Stimulated activated CD4-positive, alpha-beta T cell treated with anti-CD3 and anti-CD28 coated beads, Interleukin-1b, Interleukin-23, amount 100 ng/mL, for 1 hour (primary cell): ENCODE results near the gene CDC42SE2.
"Not testable (repeated sequence)": the region's sequence is repeated elsewhere in the genome, so short reads cannot be mapped to it uniquely, and the experiment has no call there.

ENCODE experiments used
- DNase-seq, 2 donors: peaks; one replicate each; pipeline ENCODE4 v3.0.0-alpha.2; 2020; ENCODE audit warnings: low read depth in 2 of 2

The CDC42SE2 gene

DNA sequence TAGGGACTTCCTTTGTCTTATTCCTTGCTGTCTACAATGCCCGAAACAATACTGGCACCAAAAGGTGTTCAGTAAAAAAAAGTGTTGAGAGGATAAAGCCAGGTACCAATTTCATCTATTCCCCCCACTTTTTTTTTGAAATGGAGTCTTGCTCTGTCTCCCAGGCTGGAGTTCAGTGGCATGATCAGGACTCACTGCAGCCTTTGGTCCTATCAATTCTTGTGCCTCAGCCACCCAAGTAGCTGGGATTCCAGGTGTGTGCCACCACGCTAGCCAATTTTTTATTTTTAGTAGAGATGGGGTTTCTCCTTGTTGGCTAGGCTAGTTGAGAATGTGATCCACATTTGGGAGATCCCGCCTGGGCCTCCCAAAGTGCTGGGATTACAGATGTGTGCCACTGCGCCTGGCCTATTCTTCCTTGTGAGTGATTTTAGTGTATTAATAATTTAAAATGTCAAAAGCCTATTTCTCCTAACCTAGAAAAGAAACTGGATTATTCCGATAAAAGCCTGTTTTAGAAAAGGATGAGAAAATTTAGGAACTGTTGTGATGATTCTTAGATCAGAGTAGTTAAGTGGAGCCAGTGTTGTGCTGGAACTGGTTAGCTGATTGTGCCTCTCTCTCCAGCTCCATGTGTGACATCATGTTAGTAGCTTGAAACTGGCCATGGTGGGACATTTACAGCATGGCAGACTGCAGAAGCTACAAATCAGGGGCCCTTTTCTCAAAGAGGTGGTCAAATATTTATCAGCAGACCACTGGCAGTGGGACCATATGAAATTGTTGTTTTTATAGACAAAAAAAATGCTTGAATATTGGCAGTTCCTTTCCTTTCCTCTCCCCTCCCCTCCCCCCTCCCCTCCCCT is 14.3 kb downstream of the CDC42SE2 start:
- no peak for DNase-seq

DNA sequence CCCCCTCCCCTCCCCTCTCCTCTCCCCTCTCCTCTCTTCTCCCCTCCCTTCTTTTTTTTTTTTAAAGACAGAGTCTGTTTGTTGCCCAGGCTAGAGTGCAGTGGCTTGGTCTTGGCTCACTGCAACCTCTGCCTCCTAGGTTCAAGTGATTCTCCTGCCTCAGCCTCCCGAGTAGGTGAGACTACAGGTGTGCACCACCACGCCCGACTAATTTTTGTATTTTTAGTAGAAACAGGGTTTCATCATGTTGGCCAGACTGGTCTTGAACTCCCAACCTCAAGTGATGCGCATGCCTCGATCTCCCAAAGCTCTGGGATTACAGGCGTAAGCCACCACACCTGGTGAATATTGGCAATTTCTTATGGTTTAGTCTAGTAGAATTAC is 14.9 kb downstream of the CDC42SE2 start:
- not testable (repeated sequence) for DNase-seq

DNA sequence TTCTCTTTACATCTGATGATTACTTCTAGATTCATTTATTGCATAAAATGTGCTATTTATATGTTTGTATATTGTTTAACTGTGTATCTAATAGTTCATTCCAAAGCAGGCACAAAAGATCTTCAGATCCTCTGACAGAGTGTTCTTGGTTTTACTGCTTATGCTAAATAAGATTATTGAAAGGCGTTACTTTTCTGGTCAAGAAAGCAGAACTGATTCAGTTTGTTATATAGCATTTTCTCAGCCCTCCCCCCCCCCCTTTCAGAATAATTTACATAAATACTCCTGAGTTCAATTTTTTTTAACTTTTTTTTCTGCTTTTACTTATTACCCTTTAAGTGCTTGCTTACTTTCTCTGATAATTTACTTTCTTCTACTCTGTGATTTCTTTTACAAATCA is 15.4 kb downstream of the CDC42SE2 start:
- DNase-seq: no peak

DNA sequence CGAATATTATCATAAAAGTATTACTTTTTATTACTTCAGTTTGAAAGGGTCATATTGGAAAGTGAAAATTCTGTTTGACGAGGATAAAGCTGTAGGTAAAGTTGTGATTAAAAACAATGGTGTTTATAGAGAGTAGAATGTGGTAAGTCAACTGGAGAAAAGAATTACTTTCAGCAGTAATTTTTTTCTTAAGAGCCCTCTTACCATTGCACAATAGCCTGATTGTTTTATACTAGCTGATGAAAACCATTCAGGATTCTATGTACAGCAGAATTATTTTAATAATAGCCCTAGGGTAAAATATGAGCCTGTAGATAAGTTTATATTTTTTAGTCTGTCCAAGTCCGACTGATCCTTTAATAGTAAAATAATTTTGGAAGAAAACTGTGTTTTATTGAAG is 16.6 kb downstream of the CDC42SE2 start:
- no peak for DNase-seq

DNA sequence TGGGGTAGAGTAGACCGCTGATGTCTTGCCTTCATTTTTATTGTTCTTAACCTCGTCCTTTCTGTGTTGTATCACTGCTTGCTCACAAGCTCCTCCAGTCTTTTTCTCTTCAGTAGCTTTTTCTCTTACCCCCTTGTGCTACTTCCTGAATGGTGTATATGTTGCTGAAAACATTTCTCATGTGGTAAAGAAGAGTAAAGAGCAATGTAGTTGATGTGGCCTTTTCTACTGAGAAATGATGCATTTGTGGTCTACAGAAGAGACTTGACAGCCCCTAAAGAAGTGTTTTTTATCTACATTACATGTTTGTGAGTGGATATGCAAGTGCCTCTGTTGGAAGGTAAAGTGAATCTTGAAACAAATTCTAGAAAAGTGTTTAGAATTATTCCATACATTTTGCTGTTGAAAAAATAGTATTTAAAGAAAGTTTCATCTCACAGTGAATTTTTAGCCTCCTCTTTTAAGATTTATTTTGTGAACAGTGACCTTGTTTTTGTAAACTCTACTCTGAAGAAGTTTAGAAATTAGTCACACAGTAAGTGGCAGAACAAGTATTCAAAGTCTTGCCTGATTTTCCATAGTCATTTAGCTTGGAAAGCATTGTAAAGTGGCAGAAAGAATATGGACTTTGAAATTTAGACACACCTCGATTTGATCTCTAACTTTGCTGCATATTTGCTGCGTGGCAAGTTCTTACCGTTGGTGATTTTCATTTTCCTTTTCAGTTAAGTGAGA is 17.4 kb downstream of the CDC42SE2 start:
- DNase-seq: no peak

DNA sequence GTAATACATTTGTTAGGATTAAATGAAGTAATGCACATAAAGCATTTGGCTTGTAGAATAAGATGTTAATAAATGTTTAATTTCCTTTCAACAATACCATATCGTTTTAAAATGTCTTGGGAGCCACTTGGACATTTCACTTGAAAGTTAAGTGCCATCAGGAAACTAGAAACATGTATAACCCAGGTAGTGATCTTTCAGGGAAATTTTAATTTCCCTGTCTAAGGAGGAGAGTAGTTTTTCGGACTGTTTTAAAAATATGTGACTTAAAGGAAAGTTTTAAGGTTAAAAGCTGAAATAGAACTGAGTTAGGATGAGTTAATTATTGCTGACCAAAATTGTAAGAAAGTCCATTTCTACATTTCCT is 18.0 kb downstream of the CDC42SE2 start:
- DNase-seq: no peak

DNA sequence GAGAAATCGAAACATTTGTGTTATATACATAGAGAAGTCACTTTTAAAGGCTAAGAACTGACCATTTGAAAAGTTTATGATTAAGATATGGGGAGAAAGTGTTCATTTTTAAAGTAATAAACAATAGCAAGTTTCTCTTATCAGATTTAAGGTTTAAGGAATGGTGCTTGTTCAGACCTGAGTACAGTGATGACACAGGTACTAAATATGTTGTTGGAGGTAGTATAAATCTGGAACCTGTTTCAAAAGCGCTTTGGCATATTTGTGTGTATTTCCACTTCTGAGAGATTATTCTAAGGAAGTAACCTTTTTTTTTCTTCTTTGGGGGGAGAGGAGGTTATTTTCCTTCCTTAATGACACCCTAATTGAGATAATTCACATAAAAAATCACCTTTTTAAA is 18.4 kb downstream of the CDC42SE2 start:
- no peak for DNase-seq

DNA sequence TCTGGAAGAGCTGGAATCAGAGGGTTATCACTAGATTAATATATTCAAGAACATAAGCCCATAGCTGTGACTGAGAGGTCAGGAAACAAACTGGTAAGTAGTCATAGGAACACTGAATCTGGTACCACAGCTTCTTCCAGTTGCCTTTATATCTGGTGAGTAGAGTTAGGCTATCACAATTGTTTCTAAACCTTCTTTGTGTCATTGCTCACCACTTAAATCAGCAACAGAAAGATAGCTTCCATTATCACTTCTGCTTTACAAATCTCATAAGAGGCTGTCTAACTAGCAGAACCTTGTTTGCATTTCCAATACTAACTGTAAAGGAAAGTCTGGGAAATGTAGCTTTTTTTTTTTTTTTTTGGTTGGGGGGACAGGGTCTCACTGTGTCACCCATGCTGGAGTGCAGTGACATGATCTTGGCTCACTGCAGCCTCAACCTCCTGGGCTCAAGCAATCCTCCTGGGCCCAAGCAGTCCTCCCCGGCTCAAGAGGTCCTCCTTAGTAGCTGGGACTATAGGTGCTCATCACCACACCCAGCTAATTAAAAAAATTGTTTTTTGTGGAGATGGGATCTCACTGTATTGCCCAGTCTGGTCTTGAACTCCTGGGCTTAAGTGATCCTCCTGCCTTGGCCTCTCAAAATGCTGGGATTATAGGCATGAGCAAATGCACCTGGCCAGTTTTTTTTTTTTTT is 22.0 kb downstream of the CDC42SE2 start:
- no peak for DNase-seq

DNA sequence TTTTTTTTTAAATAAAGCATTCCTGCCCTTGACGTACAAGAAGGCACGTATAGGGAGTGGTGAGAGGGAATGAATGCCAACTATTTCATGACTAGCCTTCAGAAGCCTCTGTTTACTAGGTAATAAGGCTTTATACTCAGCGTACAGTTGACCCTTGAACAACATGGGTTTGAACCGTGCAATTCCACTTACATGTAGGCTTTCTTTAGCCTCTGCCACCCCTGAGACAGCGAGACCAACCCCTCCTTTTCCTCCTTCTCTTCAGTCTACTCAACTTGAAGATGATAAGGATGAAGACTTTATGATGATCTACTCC is 22.5 kb downstream of the CDC42SE2 start:
- DNase-seq: no peak

DNA sequence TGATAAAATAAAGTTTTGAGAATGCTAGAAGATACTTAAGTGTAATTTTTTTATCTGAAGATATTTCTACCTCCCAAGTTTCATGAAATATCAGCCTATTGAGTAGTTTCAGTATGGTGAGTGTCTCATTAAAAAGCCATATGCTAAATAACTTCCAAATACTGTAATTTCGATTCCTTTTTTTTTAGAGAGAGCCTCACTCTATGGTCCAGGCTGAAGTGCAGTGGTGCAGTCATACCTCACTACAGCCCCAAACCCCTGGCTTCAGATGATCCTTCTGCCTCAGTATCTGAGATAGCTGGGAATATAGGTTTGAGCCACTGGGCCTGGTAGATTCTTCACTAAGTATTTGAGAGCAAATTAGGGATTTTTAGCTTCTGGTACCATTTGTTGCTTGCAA is 24.5 kb downstream of the CDC42SE2 start:
- DNase-seq: no peak

DNA sequence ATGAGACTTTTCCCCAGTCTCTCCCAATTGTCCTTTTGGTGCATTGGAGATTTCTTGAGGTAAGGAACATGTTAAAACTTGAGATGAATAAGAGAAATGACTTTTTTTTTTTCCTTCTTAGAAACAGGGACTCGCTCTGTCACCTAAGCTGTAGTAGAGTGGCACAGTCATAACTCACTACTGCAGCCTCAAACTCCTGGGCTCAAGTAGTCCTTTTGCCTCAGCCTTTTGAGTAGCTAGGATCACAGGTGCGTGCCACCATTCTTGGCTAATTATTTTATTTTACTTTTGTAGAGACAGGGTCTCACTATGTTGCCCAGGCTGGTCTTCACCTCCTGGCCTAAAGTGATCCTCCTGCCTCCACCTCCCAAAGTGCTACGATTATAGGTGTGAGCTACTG is 25.9 kb downstream of the CDC42SE2 start:
- DNase-seq: no peak

DNA sequence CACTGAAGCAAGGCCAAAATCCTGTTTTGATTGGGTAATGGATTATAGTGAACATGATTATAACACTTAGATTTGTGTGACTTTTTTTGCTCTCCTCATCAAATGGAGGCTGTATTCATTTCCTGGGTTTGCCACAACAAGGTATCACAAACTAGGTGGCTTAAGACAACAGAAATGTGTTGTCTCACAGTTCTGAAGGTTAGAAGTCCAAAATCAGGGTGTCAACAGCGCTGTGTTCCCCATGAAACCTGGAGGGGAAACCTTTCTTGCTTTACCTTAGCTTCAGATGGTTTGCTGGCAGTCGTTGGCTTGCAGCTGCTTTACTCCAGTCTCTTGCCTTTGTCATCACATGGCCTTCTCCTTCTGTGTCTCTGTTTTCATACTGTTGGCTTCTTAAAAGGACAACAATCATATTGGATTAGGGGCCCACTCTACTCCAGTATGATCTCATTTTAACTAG is 32.4 kb downstream of the CDC42SE2 start:
- no peak for DNase-seq

DNA sequence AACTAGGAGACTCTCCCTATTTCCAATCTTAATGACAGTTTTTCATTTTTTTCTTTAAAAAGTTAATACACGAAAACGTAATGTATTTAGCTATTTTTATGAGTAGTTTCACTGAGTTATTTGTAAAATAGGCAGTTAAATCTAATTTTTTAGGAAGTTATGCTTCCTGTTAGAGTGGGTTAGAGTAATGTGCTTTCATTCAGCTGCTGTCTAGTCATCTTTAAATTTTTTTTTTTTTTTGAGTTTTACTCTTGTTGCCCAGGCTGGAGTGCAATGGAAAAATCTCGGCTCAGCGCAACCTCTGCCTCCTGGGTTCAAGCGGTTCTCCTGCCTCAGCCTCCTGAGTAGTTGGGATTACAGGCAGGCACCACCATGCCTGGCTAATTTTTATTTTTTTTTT is 34.0 kb downstream of the CDC42SE2 start:
- no peak for DNase-seq

DNA sequence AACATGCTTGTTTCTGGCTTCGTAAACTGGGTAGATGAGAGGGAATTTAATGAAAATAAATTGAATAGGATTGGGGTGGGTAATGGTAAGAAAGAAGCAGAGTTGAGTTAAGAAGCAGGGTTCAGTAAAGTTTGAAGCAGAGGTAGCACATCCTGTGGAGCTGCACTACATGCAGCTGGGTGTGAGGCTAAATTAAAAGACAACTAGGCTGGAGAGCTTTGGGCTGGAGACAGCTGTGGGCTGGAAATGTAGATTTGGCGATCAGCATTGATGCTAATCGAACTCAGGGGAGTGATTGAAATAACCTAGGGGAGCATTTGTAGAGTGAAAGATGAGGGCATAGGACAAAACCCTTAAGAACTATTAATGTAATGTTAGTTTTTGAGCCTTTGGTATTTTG is 35.6 kb downstream of the CDC42SE2 start:
- no peak for DNase-seq

DNA sequence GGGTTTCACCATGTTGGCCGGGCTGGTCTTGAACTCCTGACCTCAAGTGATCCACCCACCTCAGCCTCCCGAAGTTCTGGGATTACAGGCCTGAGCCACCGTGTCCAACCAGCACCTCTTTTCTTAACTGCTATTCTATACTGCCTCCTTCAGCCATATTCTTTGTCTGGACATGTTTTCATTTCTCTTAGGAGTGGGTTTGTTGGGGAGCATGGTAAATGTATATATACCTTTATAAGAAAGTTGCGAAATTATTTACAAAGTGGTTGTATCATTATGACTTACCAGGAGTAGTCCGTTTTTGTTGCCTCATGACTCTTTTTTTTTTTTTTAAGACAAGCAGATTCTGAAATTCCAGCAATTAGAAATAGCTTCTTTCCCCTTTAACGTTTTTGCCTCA is 38.7 kb downstream of the CDC42SE2 start:
- no peak for DNase-seq

DNA sequence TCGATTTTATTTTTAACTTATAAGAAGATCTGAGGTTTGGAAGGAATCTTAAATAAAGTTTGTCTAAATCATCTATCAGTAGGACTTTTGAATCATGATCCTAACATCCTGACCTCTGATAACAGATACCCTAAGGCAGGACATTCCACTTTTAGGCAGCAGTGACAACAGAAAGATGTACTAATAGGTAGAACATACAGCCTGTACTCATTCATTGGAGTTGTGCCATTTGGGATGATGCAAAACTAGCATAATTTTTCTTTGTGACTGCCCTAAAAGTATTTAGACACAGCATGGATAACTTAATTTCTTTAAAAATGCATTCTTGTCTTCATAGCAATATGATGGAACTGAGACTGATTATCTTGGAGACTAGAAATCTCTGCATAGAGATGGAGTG is 39.7 kb downstream of the CDC42SE2 start:
- DNase-seq: no peak

DNA sequence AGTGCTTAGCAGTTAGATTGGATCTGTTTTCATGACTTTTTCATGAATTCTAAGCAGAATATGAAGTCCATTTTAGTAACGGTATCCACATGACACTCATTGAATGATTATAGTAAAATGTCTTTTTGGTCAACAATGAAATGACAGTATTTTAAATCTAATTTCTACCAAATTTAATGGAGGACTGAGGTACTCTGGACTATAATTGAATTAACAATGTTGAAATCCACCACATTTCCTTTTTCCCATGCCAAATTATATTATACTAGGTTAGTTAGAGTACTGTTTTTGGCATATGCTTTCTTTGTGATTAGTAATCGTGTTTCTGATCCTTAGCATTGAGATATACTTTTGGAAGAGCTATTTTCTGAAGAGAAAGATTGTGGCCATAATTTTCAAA is 40.6 kb downstream of the CDC42SE2 start:
- DNase-seq: no peak

DNA sequence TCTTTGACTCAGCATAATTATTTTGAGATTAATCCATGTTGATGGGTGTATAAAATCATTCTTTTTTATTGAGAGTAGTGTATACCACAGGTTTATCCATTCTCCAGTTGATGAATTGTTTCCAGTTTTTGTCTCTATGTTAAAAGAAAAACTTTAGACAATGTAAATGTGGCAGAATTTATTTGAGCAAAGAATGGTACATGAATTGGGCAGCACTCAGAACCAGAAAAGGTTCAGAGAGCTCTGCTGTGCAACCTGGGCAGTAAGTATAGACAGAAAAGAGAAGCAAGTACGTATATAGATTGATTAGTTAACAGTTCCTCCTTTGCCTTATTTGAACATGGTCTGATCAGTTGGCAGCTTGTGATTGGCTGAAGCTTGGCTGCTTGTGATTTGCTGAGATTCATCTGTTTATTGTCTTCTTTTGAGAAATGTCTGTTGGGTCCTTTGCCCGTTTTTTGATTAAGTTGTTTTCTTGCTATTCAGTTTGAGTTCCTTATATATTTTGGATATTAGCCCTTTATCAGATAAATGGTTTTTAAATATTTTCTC is 41.4 kb downstream of the CDC42SE2 start:
- no peak for DNase-seq

DNA sequence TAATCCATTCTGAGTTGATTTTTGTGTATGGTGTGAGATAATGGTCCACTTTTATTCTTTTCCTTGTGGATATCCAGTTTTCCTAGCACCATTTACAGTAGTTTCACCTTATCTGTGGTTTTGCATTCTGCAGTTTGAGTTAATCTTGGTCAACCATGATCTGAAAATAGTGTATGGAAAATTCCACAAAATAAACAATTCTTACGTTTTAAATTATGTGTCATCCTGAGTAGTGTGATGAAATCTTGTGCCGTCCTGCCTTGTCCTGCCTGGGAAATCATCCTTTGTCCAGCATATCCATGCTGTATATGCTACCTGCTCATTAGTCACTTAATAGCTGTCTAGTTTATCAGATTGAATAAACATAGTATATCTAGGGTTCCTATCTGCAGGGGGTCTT is 42.1 kb downstream of the CDC42SE2 start:
- no peak for DNase-seq

DNA sequence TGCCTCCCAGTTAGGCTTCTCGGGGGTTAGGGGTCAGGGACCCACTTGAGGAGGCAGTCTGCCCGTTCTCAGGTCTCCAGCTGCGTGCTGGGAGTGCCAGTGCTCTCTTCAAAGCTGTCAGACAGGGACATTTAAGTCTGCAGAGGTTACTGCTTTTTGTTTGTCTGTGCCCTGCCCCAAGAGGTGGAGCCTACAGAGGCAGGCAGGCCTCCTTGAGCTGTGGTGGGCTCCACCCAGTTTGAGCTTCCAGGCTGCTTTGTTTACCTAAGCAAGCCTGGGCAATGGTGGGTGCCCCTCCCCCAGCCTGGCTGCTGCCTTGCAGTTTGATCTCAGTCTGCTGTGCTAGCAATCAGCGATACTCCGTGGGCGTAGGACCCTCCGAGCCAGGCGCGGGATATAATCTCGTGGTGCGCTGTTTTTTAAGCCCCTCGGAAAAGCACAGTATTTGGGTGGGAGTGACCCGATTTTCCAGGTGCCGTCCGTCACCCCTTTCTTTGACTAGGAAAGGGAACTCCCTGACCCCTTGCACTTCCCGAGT is 48.5 kb downstream of the CDC42SE2 start:
- DNase-seq: not testable (repeated sequence)

DNA sequence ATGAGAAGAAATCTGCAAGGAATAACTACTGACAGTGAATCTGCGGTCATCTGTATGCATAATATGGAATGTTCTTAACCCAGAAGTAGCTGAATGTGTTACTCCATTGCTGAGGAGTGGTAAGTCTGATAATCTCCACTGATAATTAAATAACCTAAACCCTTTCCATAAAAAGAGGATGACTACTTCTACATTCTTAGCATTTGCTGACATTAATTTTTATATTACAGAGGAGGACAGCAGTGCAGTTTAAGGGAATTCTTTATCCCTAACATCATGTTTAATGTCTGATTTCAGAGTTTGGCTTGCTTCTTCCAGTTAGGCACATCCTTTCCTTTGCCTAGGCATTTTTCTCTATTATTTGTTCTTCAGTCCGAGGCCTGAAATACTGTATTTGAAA is 52.2 kb downstream of the CDC42SE2 start:
- DNase-seq: no peak

DNA sequence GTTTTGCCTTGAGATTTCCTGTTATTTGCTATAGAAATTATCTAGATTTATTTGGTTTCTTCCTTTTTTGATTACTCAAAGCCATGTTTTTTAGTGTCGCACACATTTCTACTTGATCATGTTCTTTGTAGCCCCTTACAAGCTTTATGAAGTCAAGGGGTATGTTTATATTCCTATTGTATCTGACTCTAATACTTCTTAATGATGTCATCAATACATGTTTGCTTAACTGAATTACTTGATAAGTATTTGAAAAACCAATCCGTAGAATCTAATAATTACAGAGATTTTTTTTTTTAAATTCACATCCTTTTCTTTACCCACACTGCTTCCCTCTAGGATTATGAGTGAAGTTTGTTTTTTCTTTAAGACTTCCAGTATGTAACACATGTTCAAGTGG is 53.0 kb downstream of the CDC42SE2 start:
- no peak for DNase-seq
